Smooth muscle cell of the brain vasculature (primary cell): ENCODE results near the gene DGKD.

ENCODE experiments used
- DNase-seq: peaks from one replicate; pipeline ENCODE4 v3.0.0-alpha.2; 2012; ENCODE audit warnings: low read depth, low spot score

The DGKD gene

DNA sequence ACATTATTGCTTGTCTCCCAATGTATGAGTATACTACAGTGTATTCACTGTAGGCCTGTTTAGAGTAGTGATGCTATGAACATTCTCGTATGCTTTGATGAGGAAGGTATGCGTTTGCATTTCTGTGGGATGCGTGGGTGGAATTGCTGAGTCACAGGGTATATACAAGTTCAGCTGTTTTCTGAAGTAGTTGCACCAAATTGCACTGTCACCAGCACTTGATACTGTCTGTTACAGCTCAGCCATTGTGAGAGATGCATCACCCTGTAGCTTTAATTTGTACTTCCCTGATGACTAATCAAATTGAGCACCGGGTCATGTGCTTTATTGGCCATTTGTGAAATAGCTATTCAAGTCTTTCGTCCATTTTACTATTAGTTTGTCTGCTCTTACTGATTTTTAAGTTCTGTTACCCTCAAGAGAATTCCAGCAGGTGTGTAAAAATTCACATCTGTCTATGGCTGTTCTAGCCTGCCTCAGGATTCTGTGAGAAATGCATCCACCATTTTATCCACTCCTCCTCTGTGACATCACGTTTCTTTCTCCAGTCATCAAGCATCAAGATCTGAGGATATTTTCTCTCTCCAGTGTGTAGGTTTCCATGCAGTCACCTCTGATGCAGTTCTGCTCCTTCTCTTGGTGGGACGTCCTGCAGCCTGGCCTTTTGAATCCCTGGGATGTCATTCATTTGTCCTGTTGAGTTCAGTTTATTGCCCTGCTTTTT, 72.5 kb downstream of the DGKD start:
- DNase-seq: no peak

DNA sequence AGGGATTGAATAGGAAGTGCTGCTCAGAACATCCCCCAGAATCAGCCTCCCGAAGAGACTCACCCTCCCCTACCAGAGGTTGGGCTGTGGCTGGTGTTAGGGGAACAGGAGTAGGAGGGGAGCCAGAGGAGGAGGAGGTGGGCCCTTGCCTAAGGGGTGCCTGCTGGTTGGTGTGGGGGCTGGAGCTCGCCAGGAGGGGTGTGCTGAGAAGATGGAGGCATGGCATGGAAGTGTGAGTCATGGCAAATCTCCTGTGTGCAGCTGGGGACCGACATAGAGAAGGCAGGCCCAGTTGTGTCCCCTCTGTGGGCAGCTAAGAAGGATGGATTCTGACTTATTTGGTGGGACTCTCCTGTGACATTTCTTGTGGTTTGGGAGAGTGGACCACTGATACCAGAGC, 73.7 kb downstream of the DGKD start:
- no peak for DNase-seq

- DNase-seq: no peak
These were observed 74.1 kb downstream of the DGKD start for GRCh38 chr2:233428438-233428837.

DNA sequence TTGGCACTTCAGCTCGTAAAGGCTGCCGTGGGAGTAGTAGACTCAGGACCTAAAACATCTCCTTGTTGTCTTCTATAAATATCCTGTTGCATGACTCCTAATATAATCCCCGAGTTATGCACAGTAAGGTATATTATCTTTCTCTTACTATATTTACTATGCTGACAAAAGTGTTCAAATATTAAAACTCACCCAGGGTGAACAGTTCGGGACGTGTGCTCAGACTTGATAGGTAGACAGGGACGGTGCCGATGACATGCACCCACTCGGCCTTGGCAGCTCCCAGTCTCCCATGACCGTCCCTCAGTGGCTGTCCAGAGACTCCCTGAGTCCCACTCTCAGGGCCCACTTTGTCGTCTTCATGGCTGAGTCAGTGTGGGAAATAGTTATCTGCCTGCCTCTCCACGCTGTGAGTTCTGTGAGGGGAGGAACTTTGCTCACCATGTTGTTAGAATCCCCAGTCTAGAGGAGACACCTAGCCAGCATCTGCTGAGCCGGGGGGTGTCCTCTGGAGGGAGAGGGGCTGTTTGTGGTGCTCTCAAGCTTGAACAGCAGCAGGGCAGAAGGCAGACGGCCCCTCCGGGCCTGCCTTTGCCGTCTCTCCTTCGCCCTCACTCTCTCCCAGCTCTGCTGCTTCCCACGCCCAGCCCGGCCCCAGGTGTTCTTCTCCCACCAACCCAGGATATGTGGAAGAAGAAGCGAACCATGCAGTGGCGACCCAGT, 75.0 kb downstream of the DGKD start:
- DNase-seq: no peak

- no peak for DNase-seq
These were observed 75.8 kb downstream of the DGKD start for GRCh38 chr2:233430081-233430480.

- no peak for DNase-seq
These were observed 76.4 kb downstream of the DGKD start for GRCh38 chr2:233430651-233431050.

DNA sequence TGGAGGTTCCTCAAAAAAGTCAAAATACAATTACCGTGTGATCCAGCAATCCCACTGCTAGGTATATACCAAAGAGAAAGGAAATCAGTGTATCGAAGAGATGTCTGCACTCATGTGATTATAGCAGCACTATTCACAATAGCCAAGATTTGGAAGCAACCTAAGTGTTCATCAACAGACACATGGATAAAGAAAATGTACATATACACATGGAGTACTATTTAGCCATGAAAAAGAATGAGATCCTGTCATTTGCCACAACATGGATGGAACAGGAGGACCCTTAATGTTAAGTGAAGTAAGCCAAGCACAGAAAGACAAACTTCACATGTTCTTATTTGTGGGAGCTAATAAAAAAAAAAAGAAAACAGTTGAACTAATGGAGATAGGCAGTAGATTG, 78.7 kb downstream of the DGKD start:
- DNase-seq: no peak

DNA sequence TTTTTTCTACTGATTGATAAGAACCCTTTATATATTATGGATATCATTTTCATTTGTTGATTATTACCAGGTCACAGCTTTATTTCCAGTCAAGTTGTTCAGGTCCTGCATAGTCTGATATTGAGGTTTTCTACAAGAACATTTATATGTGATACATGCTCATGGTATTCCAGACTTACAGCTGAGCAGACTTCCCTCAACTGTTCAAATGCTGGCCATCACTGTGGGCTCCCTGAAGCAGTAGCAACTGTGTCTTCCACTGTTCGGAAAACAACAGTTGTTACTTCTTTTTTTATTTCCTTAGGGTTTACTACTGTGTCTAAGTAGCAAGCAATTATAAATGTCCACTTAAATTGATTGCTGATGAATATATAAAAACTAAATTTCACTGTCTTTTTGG, 79.5 kb downstream of the DGKD start:
- no peak for DNase-seq

GRCh38 chr2:233434666-233435330, 80.5 kb downstream of the DGKD start:
- no peak for DNase-seq

- DNase-seq: no peak
These were observed 81.3 kb downstream of the DGKD start for GRCh38 chr2:233435436-233436190.

DNA sequence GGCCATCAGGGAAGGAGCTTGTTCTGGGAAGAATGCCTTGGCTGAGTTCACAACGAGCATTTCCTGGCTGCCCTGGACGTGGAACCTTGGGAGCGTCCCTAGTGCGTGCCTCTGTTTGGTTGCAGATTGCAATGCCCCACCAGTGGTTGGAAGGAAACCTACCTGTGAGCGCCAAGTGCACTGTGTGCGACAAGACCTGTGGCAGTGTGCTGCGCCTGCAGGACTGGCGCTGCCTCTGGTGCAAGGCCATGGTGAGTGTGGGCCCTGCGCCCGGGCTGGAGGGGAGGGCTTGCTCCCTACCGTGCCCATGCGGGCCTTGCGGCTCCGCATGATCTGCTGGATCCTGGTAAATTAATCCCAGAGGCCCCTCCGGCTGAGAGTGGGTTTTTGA, 81.9 kb downstream of the DGKD start:
- DNase-seq: no peak

GRCh38 chr2:233436691-233437438, 82.6 kb downstream of the DGKD start:
- no peak for DNase-seq

GRCh38 chr2:233437439-233437955, 83.2 kb downstream of the DGKD start:
- no peak for DNase-seq

GRCh38 chr2:233438573-233439147, 84.4 kb downstream of the DGKD start:
- DNase-seq: no peak

GRCh38 chr2:233439191-233439590, 84.9 kb downstream of the DGKD start:
- no peak for DNase-seq

- DNase-seq: no peak
These were observed 86.0 kb downstream of the DGKD start for GRCh38 chr2:233440314-233440713.

DNA sequence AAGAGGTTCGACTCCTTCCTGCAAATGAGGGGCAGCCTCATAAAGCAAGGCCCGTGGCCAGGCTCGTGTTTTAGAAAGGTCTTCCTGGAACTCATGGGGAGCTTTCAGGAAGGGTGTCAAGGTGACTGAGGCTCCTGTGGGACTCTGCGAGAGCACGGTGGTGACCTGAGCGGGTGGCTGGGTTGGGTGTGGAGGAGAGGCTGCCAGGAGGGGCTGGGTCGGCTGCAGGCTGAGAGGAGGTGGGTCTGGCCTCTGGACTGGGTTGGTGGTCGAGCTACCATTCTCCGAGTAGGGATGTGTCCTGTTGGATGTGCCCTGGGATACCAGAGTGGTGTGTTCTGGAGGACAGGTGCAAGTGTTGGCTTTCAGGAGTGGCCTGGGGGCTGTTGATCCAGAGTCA, 86.4 kb downstream of the DGKD start:
- no peak for DNase-seq

GRCh38 chr2:233441161-233442027, 87.1 kb downstream of the DGKD start:
- no peak for DNase-seq

DNA sequence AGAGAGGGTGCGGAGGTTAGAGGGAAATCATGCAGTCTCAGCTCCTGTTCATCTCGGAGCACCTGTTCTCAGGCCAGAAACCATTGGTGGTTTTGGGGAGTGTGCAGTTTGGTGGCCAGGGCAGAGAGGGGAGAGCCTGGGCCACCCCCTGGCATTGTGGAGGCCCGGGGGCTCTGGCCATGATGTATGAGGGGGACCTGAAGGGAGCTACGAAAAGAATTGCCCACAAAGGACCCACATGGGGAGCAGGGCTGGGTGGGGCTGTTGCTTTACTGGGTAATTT, 87.7 kb downstream of the DGKD start:
- no peak for DNase-seq
